Neural cell (in vitro differentiated cells): ENCODE data around the gene ANTXR2. TPM values are rescaled to one million over a fixed set of nuclear protein-coding genes. Genes with fewer than 3 reads are reported as not detected.

Source experiments
- H2AFZ ChIP-seq: fragments of 200-600, 300-800 bp; sonication (generic), shearing (Covaris generic); 2 replicates; pipeline ENCODE4 v1.6.0; 2014; ENCODE audit warnings: low read depth, mild to moderate bottlenecking, antibody characterized with exemption, low read length, moderate library complexity
- H3F3A ChIP-seq: fragments of 200-600 bp; shearing (Covaris generic); 2 replicates; pipeline ENCODE4 v1.6.1; 2016; ENCODE audit warnings: mild to moderate bottlenecking, moderate library complexity, mixed read lengths, antibody characterized with exemption, low read length; ENCODE audit not compliant: insufficient read depth, poor library complexity, severe bottlenecking
- H3K27ac ChIP-seq: fragments of 200-600, 300-800 bp; sonication (generic), shearing (Covaris generic); 2 replicates; pipeline ENCODE4 v1.5.1; 2014; ENCODE audit warnings: mild to moderate bottlenecking, low read length, moderate library complexity
- H3K27me3 ChIP-seq: fragments of 300-800, 200-600 bp; sonication (generic), shearing (Covaris generic); 2 replicates; pipeline ENCODE4 v1.6.0; 2014; ENCODE audit warnings: mild to moderate bottlenecking, low read depth, low read length, moderate library complexity; ENCODE audit not compliant: insufficient read depth
- H3K36me3 ChIP-seq: fragments of 300-800, 200-600 bp; sonication (generic), shearing (Covaris generic); 2 replicates; pipeline ENCODE4 v1.5.1; 2014; ENCODE audit warnings: mild to moderate bottlenecking, antibody characterized with exemption, low read length, moderate library complexity; ENCODE audit not compliant: insufficient read depth
- H3K4me2 ChIP-seq: fragments of 300-800, 200-600 bp; sonication (generic), shearing (Covaris generic); 2 replicates; pipeline ENCODE4 v1.6.0; 2014; ENCODE audit warnings: mild to moderate bottlenecking, low read length
- H3K4me3 ChIP-seq: fragments of 300-800, 200-600 bp; sonication (generic), shearing (Covaris generic); 2 replicates; pipeline ENCODE4 v1.5.1; 2014; ENCODE audit warnings: mild to moderate bottlenecking, low read length, moderate library complexity
- H3K79me2 ChIP-seq: fragments of 200-600 bp; shearing (Covaris generic); replicated peaks from 2 replicates; pipeline ENCODE4 v1.6.0; 2014; ENCODE audit warnings: mild to moderate bottlenecking, low read length, moderate library complexity; ENCODE audit not compliant: insufficient read depth
- H3K9ac ChIP-seq: fragments of 300-800, 200-600 bp; sonication (generic), shearing (Covaris generic); 2 replicates; pipeline ENCODE4 v1.6.1; 2016; ENCODE audit warnings: mild to moderate bottlenecking, low read length, mixed read lengths
- H3K9me2 ChIP-seq: fragments of 200-600 bp; shearing (Covaris generic); 2 replicates; pipeline ENCODE4 v1.6.1; 2016; ENCODE audit warnings: mild to moderate bottlenecking, low read length, mixed read lengths; ENCODE audit not compliant: insufficient read depth
- H3K9me3 ChIP-seq: fragments of 200-600, 300-800 bp; sonication (generic), shearing (Covaris generic); 2 replicates; pipeline ENCODE4 v1.6.1; 2016; ENCODE audit warnings: mild to moderate bottlenecking, mixed run types, low read length, moderate library complexity, mixed read lengths
- H4K20me1 ChIP-seq: fragments of 200-600 bp; shearing (Covaris generic); 2 replicates; pipeline ENCODE4 v1.6.1; 2016; ENCODE audit warnings: mild to moderate bottlenecking, mixed run types; ENCODE audit not compliant: insufficient read depth
- CTCF ChIP-seq: fragments of 450-650 bp; IDR thresholded peaks from 2 replicates; pipeline ENCODE4 v1.5.1; 2014; ENCODE audit warnings: antibody characterized with exemption, mild to moderate bottlenecking, moderate library complexity; ENCODE audit not compliant: poor library complexity, severe bottlenecking
- EP300 ChIP-seq: fragments of 450-650 bp; conservative IDR thresholded peaks from 2 replicates; pipeline ENCODE4 v1.6.1; 2014; ENCODE audit warnings: antibody characterized with exemption, mild to moderate bottlenecking, moderate library complexity; ENCODE audit not compliant: poor library complexity, severe bottlenecking
- EZH2 ChIP-seq: fragments of 200-600, 300-800 bp; shearing (Covaris generic), sonication (generic); IDR thresholded peaks from 2 replicates; pipeline ENCODE4 v1.6.1; 2014; ENCODE audit warnings: antibody characterized with exemption, low read length, borderline replicate concordance, mild to moderate bottlenecking; ENCODE audit not compliant: insufficient read depth, poor library complexity, severe bottlenecking
- MXI1 ChIP-seq: fragments of 450-650 bp; conservative IDR thresholded peaks from 2 replicates; pipeline ENCODE4 v1.6.1; 2014; ENCODE audit warnings: antibody characterized with exemption, mild to moderate bottlenecking; ENCODE audit not compliant: poor library complexity, severe bottlenecking
- POLR2AphosphoS5 ChIP-seq: IDR thresholded peaks from 2 replicates; pipeline ENCODE4 v1.6.1; 2012
- RAD21 ChIP-seq: fragments of 450-650 bp; conservative IDR thresholded peaks from 2 replicates; pipeline ENCODE4 v1.6.1; 2014; ENCODE audit warnings: antibody characterized with exemption, mild to moderate bottlenecking, moderate library complexity
- REST ChIP-seq: IDR thresholded peaks from 2 replicates; pipeline ENCODE4 v1.6.1; 2012; ENCODE audit warnings: borderline replicate concordance
- SMC3 ChIP-seq: fragments of 450-650 bp; conservative IDR thresholded peaks from 2 replicates; pipeline ENCODE4 v1.6.1; 2014; ENCODE audit warnings: antibody characterized with exemption, mild to moderate bottlenecking, moderate library complexity; ENCODE audit not compliant: poor library complexity
- TAF1 ChIP-seq: IDR thresholded peaks from 2 replicates; pipeline ENCODE4 v1.6.1; 2012; ENCODE audit warnings: low read depth
- polyA plus RNA-seq: library from polyadenylated mRNA; depleted of rRNA; stranded (reverse); fragments of >200 nt; gene quantifications from 2 replicates; pipeline ENCODE4 v1.2.3, GENCODE V29; 2014

Gene ANTXR2
- polyA plus RNA-seq, 1 donor from 2014 or later = 31.7 TPM

DNA sequence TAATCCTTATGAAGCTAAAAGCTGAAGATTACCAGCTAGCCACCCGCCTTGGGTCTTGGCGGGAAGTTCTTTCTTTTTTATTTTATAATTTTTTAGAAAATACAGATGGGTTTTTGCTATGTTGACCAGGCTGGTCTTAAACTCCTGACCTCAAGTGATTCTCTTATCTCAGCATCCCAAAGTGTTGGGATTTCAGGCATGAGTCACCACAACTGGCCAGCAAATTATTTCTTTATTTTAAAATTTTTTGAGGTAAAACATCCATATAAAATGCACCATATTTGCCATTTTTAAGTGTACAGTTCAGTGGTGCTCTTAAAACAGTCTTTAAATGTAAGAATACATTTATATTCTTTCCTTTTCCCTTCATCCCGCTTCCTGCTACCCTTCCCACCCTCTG lies 40.6 kb upstream of the ANTXR2 start:
- Histone ChIP-seq H3F3A (no peaks in the 10 kb centered on the region), H3K4me2 (no peak overlapping the region), H2AFZ (no peak overlapping the region), H3K27me3 (no peaks in the 10 kb centered on the region), H3K9ac (no peak overlapping the region), H3K9me3 (no peaks in the 10 kb centered on the region), H4K20me1 (no peaks in the 10 kb centered on the region), H3K36me3 (no peaks in the 10 kb centered on the region), H3K4me3 (no peak overlapping the region), H3K79me2 (no peaks in the 10 kb centered on the region), H3K9me2 (no peaks in the 10 kb centered on the region), H3K27ac (no peak overlapping the region)
- TF ChIP-seq TAF1 = no peak
- TF ChIP-seq POLR2AphosphoS5 = no peak
- no peak for TF ChIP-seq EP300
- no peak for TF ChIP-seq MXI1
- no peak for TF ChIP-seq SMC3
- no peak for TF ChIP-seq CTCF
- no peak for TF ChIP-seq REST

GRCh38 chr4:80112236-80112635 lies 39.2 kb upstream of the ANTXR2 start:
- no peaks in the 10 kb centered on the region for H4K20me1 ChIP-seq
- H3K4me3 ChIP-seq = no peak overlapping the region
- no peak overlapping the region for H3K9ac ChIP-seq
- H2AFZ ChIP-seq = no peak overlapping the region
- H3K79me2 ChIP-seq = no peaks in the 10 kb centered on the region
- H3F3A ChIP-seq = no peaks in the 10 kb centered on the region
- H3K36me3 ChIP-seq = no peaks in the 10 kb centered on the region
- H3K9me2 ChIP-seq = no peaks in the 10 kb centered on the region
- H3K9me3 ChIP-seq = no peaks in the 10 kb centered on the region
- H3K4me2 ChIP-seq = no peak overlapping the region
- H3K27me3 ChIP-seq = no peaks in the 10 kb centered on the region
- no peak overlapping the region for H3K27ac ChIP-seq
- no peak for TF ChIP-seq POLR2AphosphoS5
- no peak for TF ChIP-seq SMC3
- no peak for TF ChIP-seq TAF1
- no peak for TF ChIP-seq RAD21
- no peak for TF ChIP-seq EP300

DNA sequence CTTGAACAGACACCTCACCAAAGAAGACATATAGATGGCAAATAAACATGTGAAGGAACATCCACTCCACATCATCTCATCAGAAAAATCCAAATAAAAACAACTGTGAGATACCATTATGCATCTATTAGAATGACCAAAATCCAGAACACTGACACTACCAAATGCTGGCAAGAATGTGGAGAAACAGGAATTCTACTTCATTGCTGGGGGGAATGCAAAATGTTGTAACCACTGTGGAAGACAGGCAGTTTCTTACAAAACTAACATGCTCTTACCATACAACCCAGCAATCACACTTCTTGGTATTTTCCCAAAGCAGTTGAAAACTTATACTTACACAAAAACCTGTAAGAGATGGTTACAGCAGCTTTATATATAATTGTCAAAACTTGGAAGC lies 38.2 kb upstream of the ANTXR2 start:
- no peaks in the 10 kb centered on the region for H3K79me2 ChIP-seq
- no peak overlapping the region for H2AFZ ChIP-seq
- H3K36me3 ChIP-seq = no peaks in the 10 kb centered on the region
- no peak overlapping the region for H3K4me3 ChIP-seq
- no peaks in the 10 kb centered on the region for H3K27me3 ChIP-seq
- H3K27ac ChIP-seq = no peak overlapping the region
- no peaks in the 10 kb centered on the region for H3F3A ChIP-seq
- no peak overlapping the region for H3K4me2 ChIP-seq
- no peaks in the 10 kb centered on the region for H3K9me3 ChIP-seq
- H3K9me2 ChIP-seq = no peaks in the 10 kb centered on the region
- H3K9ac ChIP-seq = no peak overlapping the region
- TF ChIP-seq MXI1 (no peak), POLR2AphosphoS5 (no peak), RAD21 (no peak), SMC3 (no peak), EP300 (no peak), REST (no peak), TAF1 (no peak), EZH2 (no peak), CTCF (no peak)
- no peaks in the 10 kb centered on the region for H4K20me1 ChIP-seq
